MM.1S (cell line): ENCODE measurements around the gene FRY.

Experiments used
- CTCF ChIP-seq: fragments of 300-600 bp; sonication (generic); IDR thresholded peaks from 2 replicates; pipeline ENCODE4 v1.5.1; 2016; ENCODE audit warnings: antibody characterized with exemption, low read length, mixed read lengths
- EZH2 ChIP-seq: fragments of 300-600 bp; sonication (generic); optimal IDR thresholded peaks from 2 replicates; pipeline ENCODE3; 2017; ENCODE audit warnings: low read depth, mild to moderate bottlenecking, antibody characterized with exemption, low read length, mixed read lengths
- EZH2phosphoT487 ChIP-seq: fragments of 300-600 bp; sonication (generic); IDR thresholded peaks from 2 replicates; pipeline ENCODE4 v1.6.1; 2018; ENCODE audit warnings: antibody characterized with exemption, low read length

DNA sequence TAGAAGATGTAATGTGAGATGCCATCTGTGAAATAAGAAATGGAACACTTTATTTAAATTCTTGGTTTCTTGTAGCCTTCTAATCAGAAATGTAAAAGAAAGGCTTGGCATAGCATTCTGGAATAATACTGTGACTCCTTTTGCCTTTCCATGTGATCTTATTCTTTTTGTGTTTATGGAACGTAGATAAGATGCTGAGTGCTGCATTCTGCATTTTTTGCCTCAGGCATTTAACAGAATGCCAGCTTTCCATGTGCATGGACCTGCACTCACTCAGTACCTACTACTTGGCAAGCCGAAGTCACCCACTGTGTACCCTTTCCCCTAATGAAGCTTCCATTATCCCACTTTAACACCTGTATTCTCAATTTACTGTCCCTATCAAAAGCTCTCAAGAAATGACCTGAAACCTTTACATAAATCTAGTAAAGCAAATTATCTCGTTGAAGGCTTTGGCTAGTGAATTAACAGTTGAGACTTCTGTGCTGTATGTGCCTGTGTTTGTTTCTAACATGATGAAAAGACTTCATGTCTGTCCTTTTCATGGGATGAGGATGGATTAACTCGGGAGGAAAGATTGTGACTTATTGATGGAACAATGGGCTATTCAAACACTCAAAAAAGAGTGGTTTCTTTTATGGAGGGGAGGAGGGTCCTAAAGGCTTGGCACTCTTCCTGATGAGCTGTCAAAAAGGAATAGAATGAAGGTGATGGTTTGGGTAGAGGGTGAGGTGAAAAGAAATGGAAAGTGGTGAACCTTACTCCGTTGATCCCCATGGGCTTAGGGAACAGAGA is 44.7 kb upstream of the FRY start:
- TF ChIP-seq CTCF, result no peak
- TF ChIP-seq EZH2, result no peak
- TF ChIP-seq EZH2phosphoT487, result no peak
